Cardiac fibroblast (primary cell): ENCODE measurements around the gene CANT1.

Experiments used
- DNase-seq, 2 donors: peaks; one replicate each; pipeline versions ENCODE4 v3.0.0 to v3.0.0-alpha.2; 2010; ENCODE audit warnings: low read depth in 2 of 2
- H3K4me3 ChIP-seq, 2 donors: replicated peaks in 1 of 2; 1 replicate in 1 of 2; 2 replicates in 1 of 2; pipeline ENCODE4 v1.5.1; 2011; ENCODE audit warnings: low read depth in 2 of 2, low read length in 2 of 2, mild to moderate bottlenecking in 2 of 2, moderate library complexity in 1 of 2
- TF ChIP-seq, protein P1 (sequence below): IDR thresholded peaks from one replicate; pipeline ENCODE4 v1.5.1; 2011; ENCODE audit warnings: low read depth, mild to moderate bottlenecking, low read length, inconsistent platforms

CANT1 gene

DNA sequence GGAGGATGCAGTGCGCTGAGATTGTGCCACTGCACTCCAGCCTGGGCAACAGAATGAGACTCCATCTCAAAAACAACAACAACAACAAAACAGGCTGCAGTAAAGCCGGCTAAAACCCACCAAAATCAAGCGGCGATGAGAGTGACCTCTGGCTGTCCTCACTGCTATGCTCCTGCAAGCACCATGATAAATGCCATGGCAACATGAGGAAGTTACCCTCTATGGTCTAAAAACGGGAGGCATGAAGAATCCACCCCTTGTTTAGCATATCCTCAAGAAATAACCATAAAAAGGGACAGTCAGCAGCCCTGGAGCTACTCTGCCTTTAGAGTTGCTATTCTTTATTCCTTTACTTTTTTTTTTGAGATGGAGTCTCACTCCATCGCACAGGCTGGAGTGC lies 21.4 kb downstream of the CANT1 start:
- H3K4me3 ChIP-seq: no peak overlapping the region
- TF ChIP-seq, protein P1, sequence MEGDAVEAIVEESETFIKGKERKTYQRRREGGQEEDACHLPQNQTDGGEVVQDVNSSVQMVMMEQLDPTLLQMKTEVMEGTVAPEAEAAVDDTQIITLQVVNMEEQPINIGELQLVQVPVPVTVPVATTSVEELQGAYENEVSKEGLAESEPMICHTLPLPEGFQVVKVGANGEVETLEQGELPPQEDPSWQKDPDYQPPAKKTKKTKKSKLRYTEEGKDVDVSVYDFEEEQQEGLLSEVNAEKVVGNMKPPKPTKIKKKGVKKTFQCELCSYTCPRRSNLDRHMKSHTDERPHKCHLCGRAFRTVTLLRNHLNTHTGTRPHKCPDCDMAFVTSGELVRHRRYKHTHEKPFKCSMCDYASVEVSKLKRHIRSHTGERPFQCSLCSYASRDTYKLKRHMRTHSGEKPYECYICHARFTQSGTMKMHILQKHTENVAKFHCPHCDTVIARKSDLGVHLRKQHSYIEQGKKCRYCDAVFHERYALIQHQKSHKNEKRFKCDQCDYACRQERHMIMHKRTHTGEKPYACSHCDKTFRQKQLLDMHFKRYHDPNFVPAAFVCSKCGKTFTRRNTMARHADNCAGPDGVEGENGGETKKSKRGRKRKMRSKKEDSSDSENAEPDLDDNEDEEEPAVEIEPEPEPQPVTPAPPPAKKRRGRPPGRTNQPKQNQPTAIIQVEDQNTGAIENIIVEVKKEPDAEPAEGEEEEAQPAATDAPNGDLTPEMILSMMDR: no peak
- DNase-seq: peak in 1 of 2 donors; percentile 71

GRCh38 chr17:78986649-78987328 lies 22.8 kb downstream of the CANT1 start:
- DNase-seq: peak; percentile 73 to 79
- H3K4me3 ChIP-seq: peak overlapping the region; percentile 21 to 41
- TF ChIP-seq, protein P1: no peak

- TF ChIP-seq, protein P1: peak; percentile 40
- peak overlapping the region; percentile 21 to 41 for H3K4me3 ChIP-seq
- DNase-seq: peak; percentile 68 to 82
These were observed 23.4 kb downstream of the CANT1 start for GRCh38 chr17:78986048-78986648.

GRCh38 chr17:78985395-78985794 lies 24.2 kb downstream of the CANT1 start:
- H3K4me3 ChIP-seq: no peak overlapping the region
- TF ChIP-seq, protein P1: no peak
- DNase-seq: no peak

DNA sequence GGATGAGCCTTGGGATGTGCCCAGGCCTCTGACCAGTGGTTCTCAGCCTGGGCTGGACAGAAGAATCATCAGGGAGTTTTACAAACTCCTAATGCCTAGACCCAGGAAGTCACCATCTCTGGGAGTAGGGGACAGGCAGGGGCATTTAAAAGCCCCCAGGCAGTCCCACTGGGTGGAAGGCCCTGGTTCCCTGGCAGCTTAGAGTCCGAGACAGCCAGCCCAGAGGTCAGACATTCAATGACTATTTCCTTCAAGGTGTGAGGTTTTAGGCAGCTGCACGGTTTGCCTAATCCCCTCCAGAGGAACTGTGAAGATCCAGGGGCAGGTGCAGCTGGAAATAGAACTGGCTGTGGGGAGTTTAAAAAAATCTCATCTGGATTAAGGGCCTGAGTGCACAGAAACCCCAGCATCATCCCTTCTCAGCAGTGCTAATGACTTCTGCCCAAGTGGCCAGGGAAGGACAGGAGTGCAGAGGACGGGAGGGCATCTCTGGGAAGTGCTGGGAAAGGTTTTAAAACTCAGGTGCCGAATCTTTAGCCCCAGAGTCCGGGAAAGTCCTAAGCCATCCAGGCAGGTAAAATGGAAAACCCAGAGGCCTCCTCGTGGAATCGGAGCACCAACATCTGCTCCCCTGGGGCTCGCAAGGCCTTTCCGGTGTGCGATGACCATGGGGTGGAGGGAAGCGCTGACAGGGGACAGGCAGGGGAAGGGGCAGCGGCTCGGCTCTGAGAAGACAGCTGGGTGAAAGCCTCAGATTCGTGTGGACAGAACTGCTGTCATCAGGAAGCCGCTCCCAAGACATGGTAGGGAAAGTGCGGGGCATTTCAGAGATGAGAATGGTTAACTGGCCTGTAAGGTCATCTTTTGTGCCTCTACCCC lies 28.3 kb downstream of the CANT1 start:
- DNase-seq: no peak
- H3K4me3 ChIP-seq: no peak overlapping the region
- TF ChIP-seq, protein P1: no peak

DNA sequence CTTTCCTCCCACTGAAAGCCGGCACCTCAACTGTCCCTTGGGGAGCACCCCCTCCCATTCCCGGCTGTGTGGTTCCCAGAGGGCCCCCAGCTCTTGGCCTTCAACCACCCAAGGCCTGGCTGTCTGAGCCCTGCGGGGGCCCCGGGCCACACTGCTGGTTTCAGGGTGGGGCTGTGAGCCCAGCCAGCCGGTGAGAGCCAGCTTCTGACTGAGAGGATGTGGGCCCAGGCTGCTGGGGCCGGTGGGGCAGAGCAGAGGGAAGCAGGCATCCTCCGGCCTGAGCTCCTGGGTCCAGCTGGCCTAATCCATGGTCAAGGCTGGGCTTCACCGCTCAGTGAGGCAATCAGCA lies 29.0 kb downstream of the CANT1 start:
- TF ChIP-seq, protein P1: no peak
- DNase-seq: no peak
- no peak overlapping the region for H3K4me3 ChIP-seq
